Right lobe of liver (tissue), 4 donors: ENCODE data around the gene REEP6.

Source experiments
- CTCF ChIP-seq, 4 donors: fragments of 200-600 bp in 3 of 4; fragments of 450-650 bp in 1 of 4; IDR thresholded peaks; one replicate each; pipeline versions ENCODE4 v1.5.1 to v1.8.0; 2016 to 2022; ENCODE audit warnings: antibody characterized with exemption in 4 of 4, mild to moderate bottlenecking in 2 of 4
- POLR2A ChIP-seq: fragments of 450-650 bp; IDR thresholded peaks from one replicate; pipeline ENCODE4 v1.6.1; 2017; ENCODE audit warnings: antibody characterized with exemption, mild to moderate bottlenecking
- donor health status: DM: no; HTN: no; CAD: no.
- donor health status: DM: no; HTN: no; CAD: no.
- donor health status: DM: no; HTN: yes; CAD: no.

GRCh38 chr19:1447504-1447903, 43.5 kb upstream of the REEP6 start:
- TF ChIP-seq POLR2A (no peak), CTCF (IDR thresholded peaks at IDR 0.05) (no peak)
